Suprapubic skin (tissue), 4 donors: Measurements from ENCODE around the gene BPNT1. TPM values are rescaled to one million over a fixed set of nuclear protein-coding genes. Genes with fewer than 3 reads are reported as not detected.

Experiments
- DNase-seq, 2 donors: peaks; one replicate each; pipeline ENCODE4 v3.0.0-alpha.2; 2019; ENCODE audit warnings: low spot score in 2 of 2
- H3K27ac ChIP-seq: fragments of 200-600 bp; sonication (generic); one replicate; pipeline ENCODE4 v1.5.1; 2019
- H3K27me3 ChIP-seq: fragments of 200-600 bp; sonication (generic); one replicate; pipeline ENCODE4 v1.5.1; 2019
- H3K36me3 ChIP-seq: fragments of 200-600 bp; sonication (generic); one replicate; pipeline ENCODE4 v1.5.1; 2019
- H3K4me1 ChIP-seq: fragments of 200-600 bp; sonication (generic); one replicate; pipeline ENCODE4 v1.5.1; 2019
- H3K4me3 ChIP-seq: fragments of 200-600 bp; sonication (generic); one replicate; pipeline ENCODE4 v1.5.1; 2019; ENCODE audit warnings: mild to moderate bottlenecking
- H3K9me3 ChIP-seq: fragments of 200-600 bp; sonication (generic); one replicate; pipeline ENCODE4 v1.5.1; 2019
- CTCF ChIP-seq, 2 donors: fragments of 200-600 bp in 1 of 2; fragments of 450-650 bp in 1 of 2; sonication (generic) in 1 of 2; IDR thresholded peaks; one replicate each; pipeline ENCODE4 v1.5.1; 2016 to 2019; ENCODE audit warnings: antibody characterized with exemption in 2 of 2, mild to moderate bottlenecking in 1 of 2, moderate library complexity in 1 of 2
- EP300 ChIP-seq: sonication (generic); formaldehyde crosslinking; IDR thresholded peaks from one replicate; pipeline ENCODE4 v1.6.1; 2017; ENCODE audit warnings: antibody characterized with exemption
- POLR2A ChIP-seq, 2 donors: fragments of 450-650 bp; IDR thresholded peaks; one replicate each; pipeline ENCODE4 v1.6.1; 2017; ENCODE audit warnings: antibody characterized with exemption in 2 of 2, mild to moderate bottlenecking in 2 of 2, moderate library complexity in 2 of 2
- POLR2AphosphoS5 ChIP-seq, 3 donors: sonication (generic); formaldehyde crosslinking; IDR thresholded peaks; one replicate each; pipeline ENCODE4 v1.6.1; 2017; ENCODE audit warnings: antibody characterized with exemption in 3 of 3
- WGBS: methylation state at CpG from one replicate; pipeline ENCODE4 v1.1.5; 2018; 5-methylcytosine and 5-hydroxymethylcytosine counted together
- total RNA-seq, 4 donors: library from RNA; depleted of rRNA; stranded (reverse); fragments of >200 nt; gene quantifications; one replicate each; pipeline ENCODE4 v1.1.0, GENCODE V29; 2016

Gene BPNT1
- total RNA-seq, 4 donors from 2014 or later, result 18.4 to 25.6 (median 20.2) TPM

GRCh38 chr1:220127076-220127475, 37.5 kb upstream of the BPNT1 start:
- Histone ChIP-seq H3K4me1 (no peaks in the 10 kb centered on the region), H3K27me3 (no peaks in the 10 kb centered on the region), H3K36me3 (peaks cover 39% of the 10 kb centered on the region), H3K9me3 (no peaks in the 10 kb centered on the region), H3K27ac (no peak overlapping the region), H3K4me3 (no peak overlapping the region)
- 92% methylated on average over 3 of the region's 3 CpGs for WGBS
- TF ChIP-seq EP300 (no peak), POLR2A (IDR thresholded peaks at IDR 0.05) (no peak), CTCF (IDR thresholded peaks at IDR 0.05) (no peak), POLR2AphosphoS5 (IDR thresholded peaks at IDR 0.05) (no peak)
- no peak for DNase-seq

- 45% methylated on average over 1 of the region's 1 CpG for WGBS
- H3K4me3 ChIP-seq, result no peak overlapping the region
- TF ChIP-seq POLR2AphosphoS5 (IDR thresholded peaks at IDR 0.05) (no peak), CTCF (IDR thresholded peaks at IDR 0.05) (no peak), EP300 (no peak), POLR2A (IDR thresholded peaks at IDR 0.05) (no peak)
- no peaks in the 10 kb centered on the region for H3K9me3 ChIP-seq
- H3K4me1 ChIP-seq, result no peaks in the 10 kb centered on the region
- peaks cover 34% of the 10 kb centered on the region for H3K36me3 ChIP-seq
- DNase-seq, result no peak
- H3K27me3 ChIP-seq, result no peaks in the 10 kb centered on the region
- no peak overlapping the region for H3K27ac ChIP-seq
Measured at GRCh38 chr1:220124542-220124941, 35.0 kb upstream of the BPNT1 start.

- no peak overlapping the region for H3K27ac ChIP-seq
- no peaks in the 10 kb centered on the region for H3K9me3 ChIP-seq
- H3K36me3 ChIP-seq, result peaks cover 33% of the 10 kb centered on the region
- no peak for DNase-seq
- no peaks in the 10 kb centered on the region for H3K27me3 ChIP-seq
- TF ChIP-seq EP300 (no peak), CTCF (IDR thresholded peaks at IDR 0.05) (no peak)
- no peak overlapping the region for H3K4me3 ChIP-seq
- H3K4me1 ChIP-seq, result no peaks in the 10 kb centered on the region
Measured at GRCh38 chr1:220123889-220124288, 34.3 kb upstream of the BPNT1 start.

GRCh38 chr1:220123066-220123465, 33.5 kb upstream of the BPNT1 start:
- no peaks in the 10 kb centered on the region for H3K4me1 ChIP-seq
- DNase-seq, result no peak
- no peak overlapping the region for H3K27ac ChIP-seq
- H3K9me3 ChIP-seq, result no peaks in the 10 kb centered on the region
- H3K4me3 ChIP-seq, result no peak overlapping the region
- TF ChIP-seq POLR2A (IDR thresholded peaks at IDR 0.05) (no peak), CTCF (IDR thresholded peaks at IDR 0.05) (no peak), EP300 (no peak), POLR2AphosphoS5 (IDR thresholded peaks at IDR 0.05) (no peak)
- peaks cover 25% of the 10 kb centered on the region for H3K36me3 ChIP-seq
- H3K27me3 ChIP-seq, result no peaks in the 10 kb centered on the region

- no peak for DNase-seq
- Histone ChIP-seq H3K4me1 (no peaks in the 10 kb centered on the region), H3K27me3 (no peaks in the 10 kb centered on the region), H3K9me3 (no peaks in the 10 kb centered on the region), H3K36me3 (peaks cover 19% of the 10 kb centered on the region), H3K27ac (no peak overlapping the region), H3K4me3 (no peak overlapping the region)
- TF ChIP-seq POLR2AphosphoS5 (IDR thresholded peaks at IDR 0.05) (no peak), EP300 (no peak), CTCF (IDR thresholded peaks at IDR 0.05) (no peak), POLR2A (IDR thresholded peaks at IDR 0.05) (no peak)
- 91% methylated on average over 8 of the region's 8 CpGs for WGBS
Measured at GRCh38 chr1:220121791-220122530, 32.4 kb upstream of the BPNT1 start.
